HepG2 (cell line): Measurements from ENCODE around the gene MACROH2A1. TPM values are rescaled to one million over a fixed set of nuclear protein-coding genes. Genes with fewer than 3 reads are reported as not detected.

Source experiments
- ATAC-seq: fragments of 200-7000 bp; cut with Tn5 transposase; 3 replicates; pipeline ENCODE4 v1.9.1; 2020; ENCODE audit warnings: mild to moderate bottlenecking, moderate library complexity
- BruUV-seq: library from RNA; stranded (reverse); fragments of 400-500 nt; replicated peaks from 2 replicates; lab custom pipeline; 2021; lab: Mats Ljungman, UMichigan
- CTCF ChIA-PET: fragments of 300-600 bp; formaldehyde crosslinking; extraction: SDS; loops from one replicate; lab custom pipeline; 2021; ENCODE audit warnings: low total read pairs, inconsistent platforms, low intra/inter-chr PET ratio; lab: Yijun Ruan, JAX
- POLR2A ChIA-PET: fragments of 350-600 bp; sonication (Branson Sonifier 250); formaldehyde crosslinking; loops from one replicate; lab custom pipeline; 2020; ENCODE audit warnings: antibody characterized with exemption, inconsistent platforms; lab: Yijun Ruan, JAX
- DNase-seq: peaks from one replicate; pipeline ENCODE4 v3.0.0-alpha.2; 2015; ENCODE audit warnings: low spot score
- FAIRE-seq: peaks from 3 replicates; lab custom pipeline; 2011; peaks lifted over from hg19 to GRCh38; lab: Jason Lieb, UNC
- H2AFZ ChIP-seq: one replicate; pipeline ENCODE4 v1.6.1; 2011; ENCODE audit warnings: low read length, inconsistent platforms
- H3K27ac ChIP-seq: fragments of 300-600 bp; 3 replicates; pipeline ENCODE4 v1.8.0; 2011; ENCODE audit warnings: mixed run types, mild to moderate bottlenecking, mixed read lengths, low read length, inconsistent platforms; ENCODE audit not compliant: insufficient read depth; ENCODE audit errors: extremely low read length
- H3K27me3 ChIP-seq, 2 experiments: fragments of 200-600 bp in 1 of 2; 2 replicates in 1 of 2; 3 replicates in 1 of 2; pipeline versions ENCODE4 v1.6.0 to v1.8.0; 2011; ENCODE audit warnings: low read length in 2 of 2, mild to moderate bottlenecking in 2 of 2, moderate library complexity in 2 of 2, inconsistent platforms in 1 of 2; ENCODE audit not compliant: insufficient read depth in 2 of 2, control insufficient read depth in 1 of 2
- H3K36me3 ChIP-seq, 2 experiments: fragments of 200-600 bp in 1 of 2; replicated peaks in 1 of 2; 2 replicates in 1 of 2; 3 replicates in 1 of 2; pipeline versions ENCODE4 v1.5.1 to v1.8.0; 2011; ENCODE audit warnings: low read length in 2 of 2, inconsistent platforms in 1 of 2; ENCODE audit not compliant: insufficient read depth in 2 of 2, control insufficient read depth in 1 of 2
- H3K4me1 ChIP-seq: 2 replicates; pipeline ENCODE4 v1.5.1; 2012; ENCODE audit warnings: low read length, inconsistent platforms; ENCODE audit not compliant: insufficient read depth
- H3K4me2 ChIP-seq: 2 replicates; pipeline ENCODE4 v1.6.0; 2011; ENCODE audit warnings: low read depth, low read length, inconsistent platforms
- H3K4me3 ChIP-seq, 3 experiments: fragments of 200-600 bp in 1 of 3; sonication (generic), shearing (Covaris generic) in 1 of 3; replicated peaks in 1 of 3; 2 replicates each; pipeline ENCODE4 v1.5.1; 2011 to 2016; ENCODE audit warnings: low read length in 3 of 3, inconsistent platforms in 2 of 3, low read depth in 2 of 3, mild to moderate bottlenecking in 2 of 3, control low read depth in 1 of 3, mixed read lengths in 1 of 3; ENCODE audit not compliant: insufficient read depth in 1 of 3
- H3K79me2 ChIP-seq: one replicate; pipeline ENCODE4 v1.6.1; 2011; ENCODE audit warnings: low read length, inconsistent platforms; ENCODE audit not compliant: insufficient read depth
- H3K9ac ChIP-seq: 2 replicates; pipeline ENCODE4 v1.6.0; 2011; ENCODE audit warnings: mild to moderate bottlenecking, low read depth, low read length, inconsistent platforms; ENCODE audit not compliant: insufficient read depth
- H3K9me3 ChIP-seq: 2 replicates; pipeline ENCODE4 v1.5.1; 2012; ENCODE audit warnings: mild to moderate bottlenecking, low read length
- H4K20me1 ChIP-seq: 2 replicates; pipeline ENCODE4 v1.6.0; 2011; ENCODE audit warnings: inconsistent platforms, mild to moderate bottlenecking, low read length, moderate library complexity; ENCODE audit not compliant: insufficient read depth
- ATRX ChIP-seq: sonication (generic); formaldehyde crosslinking; IDR thresholded peaks from 2 replicates; pipeline ENCODE4 v1.4.0; 2020; ENCODE audit warnings: missing genetic modification reagents, borderline replicate concordance
- CBX2 ChIP-seq, 2 experiments: fragments of 200-600 bp in 1 of 2; sonication (generic); formaldehyde crosslinking in 1 of 2; IDR thresholded peaks; 2 replicates each; pipeline versions ENCODE4 v1.7.0 to v1.8.1; 2018 to 2022; ENCODE audit warnings: low read depth in 2 of 2, low read length in 1 of 2, mild to moderate bottlenecking in 1 of 2, missing genetic modification reagents in 1 of 2
- CSRNP1 ChIP-seq: sonication (generic); formaldehyde crosslinking; IDR thresholded peaks from 2 replicates; pipeline ENCODE4 v1.8.1; 2023; ENCODE audit warnings: mild to moderate bottlenecking, missing genetic modification reagents
- ELK4 ChIP-seq: sonication (generic); formaldehyde crosslinking; IDR thresholded peaks from 2 replicates; pipeline ENCODE4 v1.9.0; 2021; ENCODE audit warnings: missing genetic modification reagents, borderline replicate concordance
- HNRNPH1 ChIP-seq: fragments of 200-400 bp; formaldehyde crosslinking; optimal IDR thresholded peaks from 2 replicates; pipeline ENCODE3; 2017; ENCODE audit warnings: mild to moderate bottlenecking, low read depth, low read length
- HOXA5 ChIP-seq: sonication (generic); formaldehyde crosslinking; IDR thresholded peaks from 2 replicates; pipeline ENCODE4 v1.4.0; 2020; ENCODE audit warnings: missing genetic modification reagents
- NFATC3 ChIP-seq: sonication (generic); formaldehyde crosslinking; IDR thresholded peaks from 2 replicates; pipeline ENCODE4 v1.5.1; 2020; ENCODE audit warnings: mild to moderate bottlenecking, missing genetic modification reagents
- NFE2L2 ChIP-seq: fragments of 150-350 bp; IDR thresholded peaks from 2 replicates; pipeline ENCODE4 v1.6.1; 2014; ENCODE audit warnings: low read length
- ZBED4 ChIP-seq: sonication (generic); formaldehyde crosslinking; IDR thresholded peaks from 2 replicates; pipeline ENCODE4 v1.4.0; 2020; ENCODE audit warnings: missing genetic modification reagents, borderline replicate concordance
- ZBTB14 ChIP-seq: sonication (generic); formaldehyde crosslinking; IDR thresholded peaks from 2 replicates; pipeline ENCODE4 v1.4.0; 2020; ENCODE audit warnings: missing genetic modification reagents
- ZBTB38 ChIP-seq: sonication (generic); formaldehyde crosslinking; IDR thresholded peaks from 2 replicates; pipeline ENCODE4 v1.5.1; 2020; ENCODE audit warnings: mild to moderate bottlenecking, missing genetic modification reagents
- ZFP1 ChIP-seq: IDR thresholded peaks from 2 replicates; pipeline ENCODE4 v1.6.1; 2016
- ZNF225 ChIP-seq: sonication (generic); formaldehyde crosslinking; IDR thresholded peaks from 2 replicates; pipeline ENCODE4 v1.4.0; 2020; ENCODE audit warnings: mild to moderate bottlenecking, missing genetic modification reagents
- ZNF639 ChIP-seq: conservative IDR thresholded peaks from 2 replicates; pipeline ENCODE4 v1.6.1; 2018; ENCODE audit warnings: missing genetic modification reagents
- ZSCAN31 ChIP-seq: sonication (generic); formaldehyde crosslinking; IDR thresholded peaks from 2 replicates; pipeline ENCODE4 v1.5.0; 2020; ENCODE audit warnings: low read depth, mild to moderate bottlenecking, missing genetic modification reagents
- WGBS: methylation state at CpG from one replicate; pipeline ENCODE4 v1.1.6; 2017; ENCODE audit warnings: low lambda C conversion rate; 5-methylcytosine and 5-hydroxymethylcytosine counted together
- in situ Hi-C: cut with HindIII; loops from 2 replicates; pipeline ENCODE4 v1.10.0; 2017; ENCODE audit warnings: low pct_unique_long_range_greater_than_20kb; ENCODE audit not compliant: extremely low pct_ligation_motif_present
- intact Hi-C: fragments of 100-400 bp; cut with micrococcal nuclease; formaldehyde crosslinking; loops from one replicate; pipeline ENCODE4 v1.10.0; 2022; ENCODE audit not compliant: unreplicated experiment
- polyA plus RNA-seq, 8 experiments: library from polyadenylated mRNA; depleted of rRNA in 3 of 8; stranded (reverse) in 7 of 8; unstranded in 1 of 8; fragments of >200 nt; fragmentation: Illumina TruSeq in 4 of 8; extraction: Trizol in 4 of 8; gene quantifications; 2 replicates each; pipeline versions ENCODE4 v1.2.1 to v1.2.3, GENCODE V29; 2011 to 2016; ENCODE audit warnings: low read depth in 4 of 8, missing spikeins in 1 of 8, mixed read lengths in 1 of 8; ENCODE audit not compliant: insufficient read depth in 1 of 8
- total RNA-seq, 5 experiments: library from RNA; depleted of rRNA; stranded (reverse); fragments of >200 nt; fragmentation: Illumina TruSeq; extraction: Trizol; gene quantifications; 2 replicates each; pipeline ENCODE4 v1.2.3, GENCODE V29; 2016; ENCODE audit warnings: low read depth in 1 of 5

MACROH2A1 gene
- total and polyA plus RNA-seq, 2 of the 13 experiments (the other 11 are each of a cell fraction or from before 2014, with no cell fraction given) = 69.1 to 158 TPM

GRCh38 chr5:135386886-135387628 is 12.0 kb downstream of the MACROH2A1 start:
- ATAC-seq (no peak), FAIRE-seq (no peak), DNase-seq (peak; percentile 13)
- Histone ChIP-seq H3K27ac (no peak overlapping the region), H3K4me2 (no peak overlapping the region), H3K4me1 (peaks cover 11% of the 10 kb centered on the region), H3K27me3 (no peaks in the 10 kb centered on the region), H3K79me2 (peaks cover 41% of the 10 kb centered on the region), H4K20me1 (peaks cover 16% of the 10 kb centered on the region), H2AFZ (no peak overlapping the region), H3K9me3 (no peaks in the 10 kb centered on the region), H3K36me3 (peaks cover 43 to 93% of the 10 kb centered on the region in 2 experiments), H3K9ac (no peak overlapping the region), H3K4me3 (no peak overlapping the region)
- intact Hi-C loops = no loop called here
- no TSS peak for BruUV-seq
- WGBS = 98% methylated on average over 8 of the region's 8 CpGs
- CTCF ChIA-PET = no interaction called here
- in situ Hi-C loops = no loop called here
- POLR2A ChIA-PET = no interaction called here
- TF ChIP-seq HOXA5 (no peak), ZNF639 (CRISPR knock-in tag) (no peak), ZFP1 (CRISPR knock-in tag) (no peak), ZBED4 (CRISPR knock-in tag) (no peak), CBX2 (IDR thresholded peaks at IDR 0.05; ENCODE audit: low read depth, low read length) (no peak), CBX2 (CRISPR knock-in tag; IDR thresholded peaks at IDR 0.05; ENCODE audit: low read depth) (no peak), ATRX (no peak), ZNF225 (no peak), ZBTB14 (no peak), HNRNPH1 (no peak), CSRNP1 (CRISPR knock-in tag) (no peak), ZSCAN31 (no peak), ZBTB38 (CRISPR knock-in tag) (no peak), ELK4 (CRISPR knock-in tag) (no peak), NFATC3 (no peak), NFE2L2 (no peak)
